Loucy (cell line): ENCODE results near the gene MAP4K2.

ENCODE experiments used
- CTCF ChIP-seq: fragments of 200-600 bp; sonication (generic); conservative IDR thresholded peaks from 2 replicates; pipeline ENCODE4 v1.5.1; 2014; ENCODE audit warnings: mild to moderate bottlenecking, antibody characterized with exemption, low read length
- EZH2phosphoT487 ChIP-seq: fragments of 200-600 bp; IDR thresholded peaks from 2 replicates; pipeline ENCODE4 v1.6.1; 2018; ENCODE audit warnings: antibody characterized with exemption, mild to moderate bottlenecking, moderate library complexity, borderline replicate concordance

GRCh38 chr11:64744544-64745188 is 58.3 kb downstream of the MAP4K2 start:
- TF ChIP-seq CTCF (no peak), EZH2phosphoT487 (no peak)
